Ectodermal cell (in vitro differentiated cells): Measurements from ENCODE around the gene AKT2.

ENCODE experiments used
- H3K27ac ChIP-seq: 2 replicates; pipeline ENCODE4 v1.7.0; 2013; ENCODE audit warnings: mild to moderate bottlenecking, low read depth, low read length; ENCODE audit not compliant: insufficient read depth, poor library complexity, severe bottlenecking
- H3K27me3 ChIP-seq: 2 replicates; pipeline ENCODE4 v1.7.0; 2013; ENCODE audit warnings: mild to moderate bottlenecking, low read length; ENCODE audit not compliant: insufficient read depth, control insufficient read depth, poor library complexity, severe bottlenecking
- H3K36me3 ChIP-seq: one replicate; pipeline ENCODE4 v1.7.0; 2013; ENCODE audit warnings: low read length; ENCODE audit not compliant: control insufficient read depth, insufficient read depth
- H3K4me1 ChIP-seq: one replicate; pipeline ENCODE4 v1.7.0; 2013; ENCODE audit warnings: low read length; ENCODE audit not compliant: control insufficient read depth, insufficient read depth
- H3K4me3 ChIP-seq: 2 replicates; pipeline ENCODE4 v1.7.0; 2013; ENCODE audit warnings: low read depth, low read length, control low read depth; ENCODE audit not compliant: insufficient read depth
- H3K9me3 ChIP-seq: 2 replicates; pipeline ENCODE4 v1.7.0; 2013; ENCODE audit warnings: mild to moderate bottlenecking, low read length, moderate library complexity; ENCODE audit not compliant: control insufficient read depth
- WGBS, 2 experiments: methylation state at CpG; one replicate each; pipeline ENCODE4 v1.1.7; 2013; ENCODE audit warnings: missing lambda C conversion rate in 2 of 2; 5-methylcytosine and 5-hydroxymethylcytosine counted together

Gene AKT2

GRCh38 chr19:40265055-40265762 is 19.9 kb downstream of the AKT2 start:
- Histone ChIP-seq H3K27ac (no peak overlapping the region), H3K4me3 (no peak overlapping the region), H3K9me3 (no peaks in the 10 kb centered on the region), H3K4me1 (no peaks in the 10 kb centered on the region), H3K27me3 (no peaks in the 10 kb centered on the region), H3K36me3 (peaks cover 7% of the 10 kb centered on the region)
- 93 to 95% methylated on average over 22 of the region's 22 CpGs for WGBS, 2 experiments

GRCh38 chr19:40264314-40265054 is 20.7 kb downstream of the AKT2 start:
- no peaks in the 10 kb centered on the region for H3K27me3 ChIP-seq

GRCh38 chr19:40263440-40264313 is 21.5 kb downstream of the AKT2 start:
- H3K36me3 ChIP-seq: peaks cover 7% of the 10 kb centered on the region
- 93 to 94% methylated on average over 24 of the region's 24 CpGs for WGBS, 2 experiments
- no peaks in the 10 kb centered on the region for H3K27me3 ChIP-seq
- no peaks in the 10 kb centered on the region for H3K4me1 ChIP-seq
- H3K4me3 ChIP-seq: no peak overlapping the region
- no peaks in the 10 kb centered on the region for H3K9me3 ChIP-seq
- H3K27ac ChIP-seq: no peak overlapping the region

More at GRCh38 chr19:40264314-40265054, 20.7 kb downstream of the AKT2 start:
- Histone ChIP-seq H3K4me1 (no peaks in the 10 kb centered on the region), H3K9me3 (no peaks in the 10 kb centered on the region), H3K27ac (no peak overlapping the region), H3K36me3 (peaks cover 7% of the 10 kb centered on the region), H3K4me3 (no peak overlapping the region)
- 88 to 89% methylated on average over 19 of the region's 19 CpGs for WGBS, 2 experiments

- H3K4me3 ChIP-seq: no peak overlapping the region
These were observed 22.7 kb downstream of the AKT2 start for GRCh38 chr19:40262422-40262821.

GRCh38 chr19:40261631-40262030 is 23.5 kb downstream of the AKT2 start:
- H3K27me3 ChIP-seq: no peaks in the 10 kb centered on the region
- no peak overlapping the region for H3K4me3 ChIP-seq
- H3K27ac ChIP-seq: no peak overlapping the region
- no peaks in the 10 kb centered on the region for H3K9me3 ChIP-seq
- peaks cover 7% of the 10 kb centered on the region for H3K36me3 ChIP-seq
- H3K4me1 ChIP-seq: no peaks in the 10 kb centered on the region
- 97% methylated on average over 6 to 8 of the region's 8 CpGs for WGBS, 2 experiments

More at GRCh38 chr19:40262422-40262821, 22.7 kb downstream of the AKT2 start:
- Histone ChIP-seq H3K27ac (no peak overlapping the region), H3K27me3 (no peaks in the 10 kb centered on the region), H3K9me3 (no peaks in the 10 kb centered on the region), H3K36me3 (peaks cover 7% of the 10 kb centered on the region), H3K4me1 (no peaks in the 10 kb centered on the region)
- 95 to 96% methylated on average over 3 of the region's 3 CpGs for WGBS, 2 experiments

GRCh38 chr19:40257096-40257517 is 28.0 kb downstream of the AKT2 start:
- no peaks in the 10 kb centered on the region for H3K27me3 ChIP-seq
- no peak overlapping the region for H3K27ac ChIP-seq
- H3K4me3 ChIP-seq: no peak overlapping the region
- no peaks in the 10 kb centered on the region for H3K9me3 ChIP-seq
- peaks cover 8% of the 10 kb centered on the region for H3K36me3 ChIP-seq
- WGBS, 2 experiments: 94 to 95% methylated on average over 9 of the region's 9 CpGs
- no peaks in the 10 kb centered on the region for H3K4me1 ChIP-seq

GRCh38 chr19:40256512-40256911 is 28.6 kb downstream of the AKT2 start:
- Histone ChIP-seq H3K27me3 (no peaks in the 10 kb centered on the region), H3K9me3 (no peaks in the 10 kb centered on the region), H3K36me3 (peaks cover 8% of the 10 kb centered on the region), H3K4me1 (no peaks in the 10 kb centered on the region), H3K4me3 (no peak overlapping the region), H3K27ac (no peak overlapping the region)
- 94% methylated on average over 8 of the region's 8 CpGs for WGBS, 2 experiments

GRCh38 chr19:40255619-40256166 is 29.5 kb downstream of the AKT2 start:
- H3K36me3 ChIP-seq: peaks cover 8% of the 10 kb centered on the region
- H3K27me3 ChIP-seq: no peaks in the 10 kb centered on the region
- H3K9me3 ChIP-seq: no peaks in the 10 kb centered on the region
- no peaks in the 10 kb centered on the region for H3K4me1 ChIP-seq
- 92 to 94% methylated on average over 3 of the region's 3 CpGs for WGBS, 2 experiments
- no peak overlapping the region for H3K27ac ChIP-seq
- H3K4me3 ChIP-seq: no peak overlapping the region

- Histone ChIP-seq H3K4me3 (no peak overlapping the region), H3K36me3 (peaks cover 8% of the 10 kb centered on the region), H3K27ac (no peak overlapping the region), H3K9me3 (no peaks in the 10 kb centered on the region), H3K4me1 (no peaks in the 10 kb centered on the region), H3K27me3 (no peaks in the 10 kb centered on the region)
- WGBS, 2 experiments: 95% methylated on average over 16 of the region's 16 CpGs
These were observed 30.3 kb downstream of the AKT2 start for GRCh38 chr19:40254714-40255418.
